Measurements from ENCODE around the gene DAG1. TPM values are rescaled to one million over a fixed set of nuclear protein-coding genes. Genes with fewer than 3 reads are reported as not detected.

Gene DAG1
- total and polyA plus RNA-seq, 8 donors, result 15.5 to 108 (median 70.0) TPM

- no peak for FAIRE-seq
- TF ChIP-seq CTCF (IDR thresholded peaks at IDR 0.05), result no peak
Measured at GRCh38 chr3:49553324-49553691, 83.2 kb downstream of the DAG1 start.

GRCh38 chr3:49553692-49554632 lies 83.9 kb downstream of the DAG1 start, which contains the start of gene BSN:
Gene BSN, plus strand, starts transcription at chr3:49554477. Its CDS starts 126 bp downstream, at chr3:49554603.
- no peak for TF ChIP-seq CTCF (IDR thresholded peaks at IDR 0.05)
- 2 to 3% methylated on average over 47 to 76 of the region's 76 CpGs for WGBS, 2 donors
- intact Hi-C loops (cut with DNase I), result no loop called here
- H3K27me3 ChIP-seq, result no peaks in the 10 kb centered on the region
- no peaks in the 10 kb centered on the region for H3K36me3 ChIP-seq
- H3K4me1 ChIP-seq, result peaks cover 0 to 4% (median 0%) of the 10 kb centered on the region in 3 donors
- peak; percentile 95 to 98 (median 96) for ATAC-seq
- peak within 1 kb of the TSS; percentile 63 to 78 (median 72) for H3K4me3 ChIP-seq
- H3K27ac ChIP-seq, result peak within 1 kb of the TSS in 3 of 4 donors; percentile 4 to 62 (median 34)
- no peaks in the 10 kb centered on the region for H3K9me3 ChIP-seq
- DNase-seq, result peak; percentile 90 to 99 (median 94)
- FAIRE-seq, result no peak

More at GRCh38 chr3:49553324-49553691, 83.2 kb downstream of the DAG1 start:
- WGBS, 2 donors, result 47 to 57% methylated on average over 8 of the region's 8 CpGs
- Histone ChIP-seq H3K36me3 (no peaks in the 10 kb centered on the region), H3K4me1 (peaks cover 0 to 4% (median 0%) of the 10 kb centered on the region in 3 donors), H3K4me3 (peak overlapping the region; percentile 63 to 78 (median 72)), H3K27ac (no peak overlapping the region), H3K27me3 (no peaks in the 10 kb centered on the region), H3K9me3 (no peaks in the 10 kb centered on the region)
- DNase-seq (no peak), ATAC-seq (peak in 1 of 4 donors; percentile 2)
- intact Hi-C loops (cut with DNase I), result no loop called here

GRCh38 chr3:49554633-49555265 lies 84.7 kb downstream of the DAG1 start:
- no peak for FAIRE-seq
- ATAC-seq, result peak; percentile 56 to 79 (median 73)

GRCh38 chr3:49556500-49557275 lies 86.6 kb downstream of the DAG1 start:
- Histone ChIP-seq H3K36me3 (no peaks in the 10 kb centered on the region), H3K9me3 (no peaks in the 10 kb centered on the region), H3K4me3 (no peak overlapping the region), H3K27me3 (no peaks in the 10 kb centered on the region), H3K4me1 (peaks cover 0 to 4% (median 0%) of the 10 kb centered on the region in 3 donors), H3K27ac (no peak overlapping the region)
- intact Hi-C loops (cut with DNase I), result no loop called here
- FAIRE-seq, result no peak
- TF ChIP-seq CTCF (IDR thresholded peaks at IDR 0.05), result no peak
- WGBS, 2 donors, result 65 to 86% methylated on average over 3 of the region's 3 CpGs
- no peak for DNase-seq
- no peak for ATAC-seq

More at GRCh38 chr3:49554633-49555265, 84.7 kb downstream of the DAG1 start:
- 1 to 2% methylated on average over 43 to 66 of the region's 66 CpGs for WGBS, 2 donors
- peaks cover 0 to 4% (median 0%) of the 10 kb centered on the region in 3 donors for H3K4me1 ChIP-seq
- no peaks in the 10 kb centered on the region for H3K36me3 ChIP-seq
- no peak for TF ChIP-seq CTCF (IDR thresholded peaks at IDR 0.05)
- peak in 4 of 6 donors; percentile 54 to 88 (median 82) for DNase-seq
- intact Hi-C loops (cut with DNase I), result no loop called here
- no peaks in the 10 kb centered on the region for H3K27me3 ChIP-seq
- no peaks in the 10 kb centered on the region for H3K9me3 ChIP-seq
- H3K27ac ChIP-seq, result no peak overlapping the region
- H3K4me3 ChIP-seq, result peak overlapping the region; percentile 6 to 69 (median 38)
